HepG2 (cell line): Measurements from ENCODE around the gene MGST2.
A peak's percentile ranks its signal among the peaks of the same experiment; 100 is the strongest.

Experiments
- CBFB ChIP-seq: sonication (generic); formaldehyde crosslinking; IDR thresholded peaks from 2 replicates; pipeline ENCODE4 v1.4.0; 2020; ENCODE audit warnings: missing genetic modification reagents
- KDM3A ChIP-seq: IDR thresholded peaks from 2 replicates; pipeline ENCODE4 v1.6.1; 2018; ENCODE audit warnings: low read depth, missing compliant biosample characterization
- MTA1 ChIP-seq: sonication (generic); formaldehyde crosslinking; IDR thresholded peaks from 2 replicates; pipeline ENCODE4 v1.4.0; 2020; ENCODE audit warnings: missing genetic modification reagents, mild to moderate bottlenecking, borderline replicate concordance
- NR2F1 ChIP-seq, 2 experiments: fragments of 450-650 bp in 1 of 2; formaldehyde crosslinking in 1 of 2; IDR thresholded peaks; 2 replicates each; pipeline versions ENCODE4 v1.5.0 to v1.6.1; 2016 to 2020; ENCODE audit warnings: mild to moderate bottlenecking in 1 of 2, missing compliant biosample characterization in 1 of 2, missing genetic modification reagents in 1 of 2, moderate library complexity in 1 of 2
- PTBP1 ChIP-seq: fragments of 200-400 bp; formaldehyde crosslinking; IDR thresholded peaks from 2 replicates; pipeline ENCODE4 v1.6.1; 2018; ENCODE audit warnings: low read length, low read depth; ENCODE audit not compliant: poor library complexity, severe bottlenecking
- SIX1 ChIP-seq: sonication (generic); formaldehyde crosslinking; IDR thresholded peaks from 2 replicates; pipeline ENCODE4 v1.4.0; 2020; ENCODE audit warnings: missing genetic modification reagents, borderline replicate concordance
- ZNF333 ChIP-seq: sonication (generic); formaldehyde crosslinking; IDR thresholded peaks from 2 replicates; pipeline ENCODE4 v1.4.0; 2020; ENCODE audit warnings: mild to moderate bottlenecking, missing genetic modification reagents, borderline replicate concordance
- TF ChIP-seq, protein P1 (sequence below): sonication (generic); formaldehyde crosslinking; IDR thresholded peaks from 2 replicates; pipeline ENCODE4 v1.4.0; 2020; ENCODE audit warnings: missing genetic modification reagents
- TF ChIP-seq, protein P2 (sequence below), 2 experiments: fragments of 450-650 bp in 1 of 2; sonication (generic) in 1 of 2; formaldehyde crosslinking in 1 of 2; IDR thresholded peaks; 2 replicates each; pipeline versions ENCODE4 v1.6.1 to v1.8.0; 2016 to 2022; ENCODE audit warnings: antibody characterized with exemption in 1 of 2, mild to moderate bottlenecking in 1 of 2, missing genetic modification reagents in 1 of 2
- TF ChIP-seq, protein P3 (sequence below): sonication (generic); formaldehyde crosslinking; conservative IDR thresholded peaks from 2 replicates; pipeline ENCODE4 v1.8.0; 2022; ENCODE audit warnings: low read depth, missing genetic modification reagents
- TF ChIP-seq, protein P4 (sequence below), 2 experiments: IDR thresholded peaks; 2 replicates each; pipeline ENCODE4 v1.6.1; 2011 to 2012; ENCODE audit warnings: low read length in 2 of 2, borderline replicate concordance in 1 of 2, low read depth in 1 of 2, mild to moderate bottlenecking in 1 of 2, moderate library complexity in 1 of 2

DNA sequence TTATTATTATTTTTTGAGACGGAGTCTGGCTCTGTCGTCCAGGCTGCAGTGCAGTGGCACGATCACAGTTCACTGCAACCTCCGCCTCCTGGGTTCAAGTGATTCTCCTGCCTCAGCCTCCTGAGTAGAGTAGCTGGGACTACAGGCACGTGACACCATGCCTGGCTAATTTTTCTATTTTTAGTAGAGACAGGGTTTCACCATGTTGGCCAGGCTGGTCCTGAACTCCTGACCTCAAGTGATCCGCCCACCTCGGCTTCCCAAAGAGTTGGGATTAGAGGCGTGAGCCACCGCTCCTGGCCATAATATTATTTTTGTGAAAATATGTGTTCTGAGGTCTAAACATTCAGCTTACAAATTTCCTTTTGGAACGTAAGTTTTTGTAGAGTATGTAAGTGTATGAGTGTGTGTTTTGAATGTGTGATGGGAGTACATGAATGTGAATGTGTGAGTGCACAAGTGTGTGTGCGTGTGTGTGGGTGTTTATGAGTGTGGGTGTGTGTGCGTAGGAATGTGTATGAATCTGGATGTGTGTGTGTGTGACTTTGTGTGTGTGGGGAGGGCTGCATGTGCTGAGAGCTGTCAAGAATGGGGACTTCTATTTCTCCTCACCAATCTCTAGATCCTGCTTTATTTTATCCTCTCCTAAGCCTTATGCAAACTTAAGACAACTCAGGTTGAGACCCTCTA, 5.7 kb upstream of the MGST2 start:
- TF ChIP-seq ZNF333 (CRISPR knock-in tag) (no peak), NR2F1 (CRISPR knock-in tag; IDR thresholded peaks at IDR 0.05) (0 out of 4 replicates have a peak, but pooled peaks of 1 of the 2 experiments have one; percentile 18), PTBP1 (no peak), MTA1 (CRISPR knock-in tag) (no peak), CBFB (CRISPR knock-in tag) (no peak), SIX1 (CRISPR knock-in tag) (no peak), KDM3A (CRISPR knock-in tag) (no peak)
- TF ChIP-seq, protein P1, sequence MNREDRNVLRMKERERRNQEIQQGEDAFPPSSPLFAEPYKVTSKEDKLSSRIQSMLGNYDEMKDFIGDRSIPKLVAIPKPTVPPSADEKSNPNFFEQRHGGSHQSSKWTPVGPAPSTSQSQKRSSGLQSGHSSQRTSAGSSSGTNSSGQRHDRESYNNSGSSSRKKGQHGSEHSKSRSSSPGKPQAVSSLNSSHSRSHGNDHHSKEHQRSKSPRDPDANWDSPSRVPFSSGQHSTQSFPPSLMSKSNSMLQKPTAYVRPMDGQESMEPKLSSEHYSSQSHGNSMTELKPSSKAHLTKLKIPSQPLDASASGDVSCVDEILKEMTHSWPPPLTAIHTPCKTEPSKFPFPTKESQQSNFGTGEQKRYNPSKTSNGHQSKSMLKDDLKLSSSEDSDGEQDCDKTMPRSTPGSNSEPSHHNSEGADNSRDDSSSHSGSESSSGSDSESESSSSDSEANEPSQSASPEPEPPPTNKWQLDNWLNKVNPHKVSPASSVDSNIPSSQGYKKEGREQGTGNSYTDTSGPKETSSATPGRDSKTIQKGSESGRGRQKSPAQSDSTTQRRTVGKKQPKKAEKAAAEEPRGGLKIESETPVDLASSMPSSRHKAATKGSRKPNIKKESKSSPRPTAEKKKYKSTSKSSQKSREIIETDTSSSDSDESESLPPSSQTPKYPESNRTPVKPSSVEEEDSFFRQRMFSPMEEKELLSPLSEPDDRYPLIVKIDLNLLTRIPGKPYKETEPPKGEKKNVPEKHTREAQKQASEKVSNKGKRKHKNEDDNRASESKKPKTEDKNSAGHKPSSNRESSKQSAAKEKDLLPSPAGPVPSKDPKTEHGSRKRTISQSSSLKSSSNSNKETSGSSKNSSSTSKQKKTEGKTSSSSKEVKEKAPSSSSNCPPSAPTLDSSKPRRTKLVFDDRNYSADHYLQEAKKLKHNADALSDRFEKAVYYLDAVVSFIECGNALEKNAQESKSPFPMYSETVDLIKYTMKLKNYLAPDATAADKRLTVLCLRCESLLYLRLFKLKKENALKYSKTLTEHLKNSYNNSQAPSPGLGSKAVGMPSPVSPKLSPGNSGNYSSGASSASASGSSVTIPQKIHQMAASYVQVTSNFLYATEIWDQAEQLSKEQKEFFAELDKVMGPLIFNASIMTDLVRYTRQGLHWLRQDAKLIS: no peak
- TF ChIP-seq, protein P2, sequence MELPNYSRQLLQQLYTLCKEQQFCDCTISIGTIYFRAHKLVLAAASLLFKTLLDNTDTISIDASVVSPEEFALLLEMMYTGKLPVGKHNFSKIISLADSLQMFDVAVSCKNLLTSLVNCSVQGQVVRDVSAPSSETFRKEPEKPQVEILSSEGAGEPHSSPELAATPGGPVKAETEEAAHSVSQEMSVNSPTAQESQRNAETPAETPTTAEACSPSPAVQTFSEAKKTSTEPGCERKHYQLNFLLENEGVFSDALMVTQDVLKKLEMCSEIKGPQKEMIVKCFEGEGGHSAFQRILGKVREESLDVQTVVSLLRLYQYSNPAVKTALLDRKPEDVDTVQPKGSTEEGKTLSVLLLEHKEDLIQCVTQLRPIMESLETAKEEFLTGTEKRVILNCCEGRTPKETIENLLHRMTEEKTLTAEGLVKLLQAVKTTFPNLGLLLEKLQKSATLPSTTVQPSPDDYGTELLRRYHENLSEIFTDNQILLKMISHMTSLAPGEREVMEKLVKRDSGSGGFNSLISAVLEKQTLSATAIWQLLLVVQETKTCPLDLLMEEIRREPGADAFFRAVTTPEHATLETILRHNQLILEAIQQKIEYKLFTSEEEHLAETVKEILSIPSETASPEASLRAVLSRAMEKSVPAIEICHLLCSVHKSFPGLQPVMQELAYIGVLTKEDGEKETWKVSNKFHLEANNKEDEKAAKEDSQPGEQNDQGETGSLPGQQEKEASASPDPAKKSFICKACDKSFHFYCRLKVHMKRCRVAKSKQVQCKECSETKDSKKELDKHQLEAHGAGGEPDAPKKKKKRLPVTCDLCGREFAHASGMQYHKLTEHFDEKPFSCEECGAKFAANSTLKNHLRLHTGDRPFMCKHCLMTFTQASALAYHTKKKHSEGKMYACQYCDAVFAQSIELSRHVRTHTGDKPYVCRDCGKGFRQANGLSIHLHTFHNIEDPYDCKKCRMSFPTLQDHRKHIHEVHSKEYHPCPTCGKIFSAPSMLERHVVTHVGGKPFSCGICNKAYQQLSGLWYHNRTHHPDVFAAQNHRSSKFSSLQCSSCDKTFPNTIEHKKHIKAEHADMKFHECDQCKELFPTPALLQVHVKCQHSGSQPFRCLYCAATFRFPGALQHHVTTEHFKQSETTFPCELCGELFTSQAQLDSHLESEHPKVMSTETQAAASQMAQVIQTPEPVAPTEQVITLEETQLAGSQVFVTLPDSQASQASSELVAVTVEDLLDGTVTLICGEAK (IDR thresholded peaks at IDR 0.05): no peak
- TF ChIP-seq, protein P2 (CRISPR knock-in tag; IDR thresholded peaks at IDR 0.05): no peak
- TF ChIP-seq, protein P3, sequence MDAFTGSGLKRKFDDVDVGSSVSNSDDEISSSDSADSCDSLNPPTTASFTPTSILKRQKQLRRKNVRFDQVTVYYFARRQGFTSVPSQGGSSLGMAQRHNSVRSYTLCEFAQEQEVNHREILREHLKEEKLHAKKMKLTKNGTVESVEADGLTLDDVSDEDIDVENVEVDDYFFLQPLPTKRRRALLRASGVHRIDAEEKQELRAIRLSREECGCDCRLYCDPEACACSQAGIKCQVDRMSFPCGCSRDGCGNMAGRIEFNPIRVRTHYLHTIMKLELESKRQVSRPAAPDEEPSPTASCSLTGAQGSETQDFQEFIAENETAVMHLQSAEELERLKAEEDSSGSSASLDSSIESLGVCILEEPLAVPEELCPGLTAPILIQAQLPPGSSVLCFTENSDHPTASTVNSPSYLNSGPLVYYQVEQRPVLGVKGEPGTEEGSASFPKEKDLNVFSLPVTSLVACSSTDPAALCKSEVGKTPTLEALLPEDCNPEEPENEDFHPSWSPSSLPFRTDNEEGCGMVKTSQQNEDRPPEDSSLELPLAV: no peak
- TF ChIP-seq, protein P4, sequence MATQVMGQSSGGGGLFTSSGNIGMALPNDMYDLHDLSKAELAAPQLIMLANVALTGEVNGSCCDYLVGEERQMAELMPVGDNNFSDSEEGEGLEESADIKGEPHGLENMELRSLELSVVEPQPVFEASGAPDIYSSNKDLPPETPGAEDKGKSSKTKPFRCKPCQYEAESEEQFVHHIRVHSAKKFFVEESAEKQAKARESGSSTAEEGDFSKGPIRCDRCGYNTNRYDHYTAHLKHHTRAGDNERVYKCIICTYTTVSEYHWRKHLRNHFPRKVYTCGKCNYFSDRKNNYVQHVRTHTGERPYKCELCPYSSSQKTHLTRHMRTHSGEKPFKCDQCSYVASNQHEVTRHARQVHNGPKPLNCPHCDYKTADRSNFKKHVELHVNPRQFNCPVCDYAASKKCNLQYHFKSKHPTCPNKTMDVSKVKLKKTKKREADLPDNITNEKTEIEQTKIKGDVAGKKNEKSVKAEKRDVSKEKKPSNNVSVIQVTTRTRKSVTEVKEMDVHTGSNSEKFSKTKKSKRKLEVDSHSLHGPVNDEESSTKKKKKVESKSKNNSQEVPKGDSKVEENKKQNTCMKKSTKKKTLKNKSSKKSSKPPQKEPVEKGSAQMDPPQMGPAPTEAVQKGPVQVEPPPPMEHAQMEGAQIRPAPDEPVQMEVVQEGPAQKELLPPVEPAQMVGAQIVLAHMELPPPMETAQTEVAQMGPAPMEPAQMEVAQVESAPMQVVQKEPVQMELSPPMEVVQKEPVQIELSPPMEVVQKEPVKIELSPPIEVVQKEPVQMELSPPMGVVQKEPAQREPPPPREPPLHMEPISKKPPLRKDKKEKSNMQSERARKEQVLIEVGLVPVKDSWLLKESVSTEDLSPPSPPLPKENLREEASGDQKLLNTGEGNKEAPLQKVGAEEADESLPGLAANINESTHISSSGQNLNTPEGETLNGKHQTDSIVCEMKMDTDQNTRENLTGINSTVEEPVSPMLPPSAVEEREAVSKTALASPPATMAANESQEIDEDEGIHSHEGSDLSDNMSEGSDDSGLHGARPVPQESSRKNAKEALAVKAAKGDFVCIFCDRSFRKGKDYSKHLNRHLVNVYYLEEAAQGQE (IDR thresholded peaks at IDR 0.05; ENCODE audit: borderline replicate concordance in 1 of 2, low read depth in 1 of 2, low read length in 2 of 2): no peak
